ENCODE results near the gene ASS1. TPM values are rescaled to one million over a fixed set of nuclear protein-coding genes. Genes with fewer than 3 reads are reported as not detected.

ASS1 gene
- polyA plus RNA-seq, 1 donor from 2014 or later: not detected

DNA sequence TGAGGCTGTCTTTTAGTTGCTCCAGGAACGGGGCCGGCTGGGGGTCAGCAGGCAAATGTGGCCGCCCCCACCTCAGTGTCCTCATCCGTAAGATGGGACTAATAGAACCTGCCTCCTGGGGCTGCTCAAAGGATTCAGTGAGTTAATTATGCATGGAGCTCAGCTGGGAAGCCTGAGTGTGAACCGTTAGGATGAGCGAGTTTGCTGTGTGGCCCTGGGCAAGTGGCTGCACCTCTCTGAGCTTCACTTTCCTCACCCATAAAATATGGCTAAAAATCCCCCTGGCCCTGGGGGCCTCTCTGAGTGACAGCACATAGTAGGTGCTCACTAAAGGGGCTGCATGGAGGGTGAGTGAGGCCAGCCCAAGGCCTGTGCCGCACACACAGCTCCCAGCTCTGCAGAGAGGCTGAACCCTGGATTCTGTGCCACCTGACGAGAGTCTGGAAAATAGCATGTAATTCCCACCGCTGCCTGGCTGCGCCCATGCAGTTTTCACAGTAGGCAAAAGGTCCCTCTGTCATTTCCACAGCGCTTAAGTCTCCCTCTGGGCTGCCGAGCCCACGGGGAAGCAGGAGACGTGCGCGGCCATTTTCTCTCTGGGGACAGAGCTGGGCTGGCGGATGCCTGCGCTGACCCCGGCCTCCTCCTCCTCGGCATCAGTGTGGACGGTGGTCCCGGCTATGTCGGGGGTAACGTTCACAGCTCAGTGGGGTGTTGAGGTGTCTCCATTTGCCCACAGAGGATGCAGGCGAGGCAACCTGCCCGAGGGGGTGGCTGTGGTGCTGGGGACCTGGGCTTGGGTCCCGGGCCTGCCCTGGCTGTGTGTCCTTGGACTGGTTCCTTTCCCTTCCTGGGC is 18.2 kb downstream of the ASS1 start:
- H3K27me3 Mint-ChIP-seq: peaks cover 20% of the 10 kb centered on the region
- H3K27ac Mint-ChIP-seq: no peak overlapping the region
- H3K36me3 Mint-ChIP-seq: no peaks in the 10 kb centered on the region
- peaks cover 0 to 2% (median 0%) of the 10 kb centered on the region in 3 donors for H3K4me1 Mint-ChIP-seq
- H3K4me3 Mint-ChIP-seq: no peak overlapping the region
- no peaks in the 10 kb centered on the region for H3K9me3 Mint-ChIP-seq

DNA sequence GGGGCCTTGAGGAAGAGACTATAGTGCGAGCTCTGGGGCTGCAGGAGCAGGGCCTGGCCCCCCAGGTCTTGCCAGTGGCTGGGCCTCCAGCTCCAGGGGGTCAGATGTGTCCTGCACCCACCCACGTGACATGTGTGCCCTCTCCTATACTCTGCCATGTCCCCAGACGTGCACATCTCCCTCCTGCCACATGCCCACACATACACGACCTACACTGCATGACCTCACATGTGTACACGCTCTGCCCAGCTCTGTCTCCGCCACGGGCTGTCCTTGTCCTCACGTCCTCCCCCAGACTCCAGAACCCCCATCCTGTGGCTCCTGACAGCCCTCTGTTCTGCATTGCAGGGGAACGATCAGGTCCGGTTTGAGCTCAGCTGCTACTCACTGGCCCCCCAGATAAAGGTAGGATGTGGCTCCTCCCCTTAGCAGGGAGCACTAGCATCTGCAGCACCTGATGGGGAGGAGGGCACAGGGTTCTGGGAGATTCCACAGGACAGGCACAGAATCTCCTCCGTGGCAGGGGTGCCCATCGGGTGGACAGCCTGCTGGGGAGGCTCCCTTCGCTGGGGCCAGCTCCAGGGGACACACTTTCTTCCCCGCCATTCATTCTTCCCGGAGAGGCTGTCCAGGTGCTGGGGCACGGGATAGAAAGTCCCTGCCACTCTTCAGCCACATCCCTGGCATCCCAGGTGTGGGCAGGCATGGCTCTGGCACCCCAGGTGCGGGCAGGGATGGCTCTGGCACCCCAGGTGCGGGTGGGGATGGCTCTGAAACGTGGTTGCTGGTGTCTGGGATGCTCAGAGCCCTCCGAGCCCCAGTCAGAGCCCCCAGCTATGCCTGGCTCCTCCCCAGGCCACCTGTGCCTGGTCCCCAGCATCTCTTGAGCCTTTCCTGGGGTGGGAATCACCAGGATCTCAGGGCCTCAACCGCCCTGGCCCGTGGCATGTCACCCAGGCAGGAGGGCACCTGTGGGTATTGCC is 19.3 kb downstream of the ASS1 start:
- Mint-ChIP-seq H3K36me3 (no peaks in the 10 kb centered on the region), H3K9me3 (no peaks in the 10 kb centered on the region), H3K27ac (no peak overlapping the region), H3K4me1 (peaks cover 0 to 2% (median 0%) of the 10 kb centered on the region in 3 donors), H3K4me3 (no peak overlapping the region), H3K27me3 (peaks cover 20% of the 10 kb centered on the region)

- peak overlapping the region in 1 of 3 donors; percentile 43 for H3K27ac Mint-ChIP-seq
- H3K9me3 Mint-ChIP-seq: no peaks in the 10 kb centered on the region
- H3K4me1 Mint-ChIP-seq: no peaks in the 10 kb centered on the region
- peaks cover 24% of the 10 kb centered on the region for H3K27me3 Mint-ChIP-seq
- no peaks in the 10 kb centered on the region for H3K36me3 Mint-ChIP-seq
- H3K4me3 Mint-ChIP-seq: no peak overlapping the region
These were observed 20.8 kb downstream of the ASS1 start for GRCh38 chr9:130465383-130466096.

- H3K4me3 Mint-ChIP-seq: no peak overlapping the region
- H3K27ac Mint-ChIP-seq: no peak overlapping the region
These were observed 21.9 kb downstream of the ASS1 start for GRCh38 chr9:130466537-130467217.

GRCh38 chr9:130467316-130467715 is 22.6 kb downstream of the ASS1 start:
- no peaks in the 10 kb centered on the region for H3K36me3 Mint-ChIP-seq
- peaks cover 0 to 2% (median 0%) of the 10 kb centered on the region in 3 donors for H3K9me3 Mint-ChIP-seq
- H3K4me1 Mint-ChIP-seq: no peaks in the 10 kb centered on the region
- H3K27ac Mint-ChIP-seq: no peak overlapping the region
- H3K4me3 Mint-ChIP-seq: no peak overlapping the region
- peaks cover 23% of the 10 kb centered on the region for H3K27me3 Mint-ChIP-seq

More at GRCh38 chr9:130466537-130467217, 21.9 kb downstream of the ASS1 start:
- no peaks in the 10 kb centered on the region for H3K36me3 Mint-ChIP-seq
- H3K27me3 Mint-ChIP-seq: peaks cover 23% of the 10 kb centered on the region
- no peaks in the 10 kb centered on the region for H3K4me1 Mint-ChIP-seq
- peaks cover 0 to 2% (median 0%) of the 10 kb centered on the region in 3 donors for H3K9me3 Mint-ChIP-seq

GRCh38 chr9:130468566-130468965 is 23.8 kb downstream of the ASS1 start:
- H3K4me3 Mint-ChIP-seq: no peak overlapping the region

DNA sequence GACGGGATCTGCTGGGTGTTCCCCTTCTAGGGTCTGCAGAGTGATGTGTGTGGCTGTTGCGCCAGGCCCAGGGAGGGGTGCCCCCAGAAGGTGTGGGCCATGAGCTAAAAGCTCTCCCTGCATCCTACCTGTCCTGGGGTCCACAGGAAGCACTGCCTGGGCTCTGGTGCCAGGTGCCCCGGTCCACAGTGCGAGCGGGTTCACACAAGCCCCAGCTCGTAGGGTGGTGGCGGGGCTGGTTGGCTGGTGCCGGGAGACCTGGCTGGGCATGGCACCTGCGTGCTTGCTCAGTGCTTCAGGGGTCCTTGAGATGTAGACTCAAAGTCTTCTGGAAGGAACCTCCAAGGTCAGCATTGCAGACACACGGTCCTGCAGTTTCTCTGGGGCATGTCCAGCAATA is 25.5 kb downstream of the ASS1 start:
- peaks cover 27% of the 10 kb centered on the region for H3K27me3 Mint-ChIP-seq
- no peak overlapping the region for H3K4me3 Mint-ChIP-seq
- no peaks in the 10 kb centered on the region for H3K36me3 Mint-ChIP-seq
- H3K9me3 Mint-ChIP-seq: peaks cover 0 to 2% (median 0%) of the 10 kb centered on the region in 3 donors
- H3K4me1 Mint-ChIP-seq: no peaks in the 10 kb centered on the region
- H3K27ac Mint-ChIP-seq: no peak overlapping the region

More at GRCh38 chr9:130468566-130468965, 23.8 kb downstream of the ASS1 start:
- no peaks in the 10 kb centered on the region for H3K36me3 Mint-ChIP-seq
- peaks cover 0 to 2% (median 0%) of the 10 kb centered on the region in 3 donors for H3K9me3 Mint-ChIP-seq
- peaks cover 23% of the 10 kb centered on the region for H3K27me3 Mint-ChIP-seq
- no peaks in the 10 kb centered on the region for H3K4me1 Mint-ChIP-seq
- no peak overlapping the region for H3K27ac Mint-ChIP-seq

DNA sequence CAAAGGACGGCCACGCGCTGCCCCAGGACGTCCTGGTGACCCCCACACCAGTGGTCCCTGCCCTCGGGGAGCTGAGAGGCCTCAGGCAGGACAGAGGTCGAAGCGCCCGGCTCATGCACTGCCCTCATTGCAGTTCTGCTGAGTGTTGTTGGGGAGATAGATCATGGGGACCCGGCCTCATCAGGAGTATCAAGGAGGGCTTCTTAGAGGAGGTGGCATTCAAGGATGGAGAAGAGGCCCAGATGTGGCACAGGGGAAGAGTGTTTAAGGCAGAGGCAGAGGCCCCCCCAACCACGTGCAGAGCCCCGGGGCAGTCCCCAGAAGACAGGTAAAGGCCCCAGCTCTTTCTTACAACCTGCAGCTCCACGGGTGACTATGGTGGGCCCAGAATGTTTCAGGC is 26.2 kb downstream of the ASS1 start:
- Mint-ChIP-seq H3K4me1 (peaks cover 0 to 2% (median 0%) of the 10 kb centered on the region in 3 donors), H3K36me3 (no peaks in the 10 kb centered on the region), H3K27ac (no peak overlapping the region), H3K9me3 (peaks cover 0 to 2% (median 0%) of the 10 kb centered on the region in 3 donors), H3K27me3 (peaks cover 27% of the 10 kb centered on the region), H3K4me3 (no peak overlapping the region)

GRCh38 chr9:130471411-130472183 is 26.8 kb downstream of the ASS1 start:
- Mint-ChIP-seq H3K27ac (no peak overlapping the region), H3K4me1 (peaks cover 0 to 2% (median 0%) of the 10 kb centered on the region in 3 donors)

GRCh38 chr9:130472184-130472705 is 27.5 kb downstream of the ASS1 start:
- Mint-ChIP-seq H3K4me1 (peaks cover 0 to 2% (median 0%) of the 10 kb centered on the region in 3 donors), H3K4me3 (no peak overlapping the region), H3K36me3 (no peaks in the 10 kb centered on the region), H3K9me3 (peaks cover 0 to 2% (median 0%) of the 10 kb centered on the region in 3 donors), H3K27me3 (peaks cover 23% of the 10 kb centered on the region), H3K27ac (no peak overlapping the region)

More at GRCh38 chr9:130471411-130472183, 26.8 kb downstream of the ASS1 start:
- Mint-ChIP-seq H3K27me3 (peaks cover 23% of the 10 kb centered on the region), H3K9me3 (peaks cover 0 to 2% (median 0%) of the 10 kb centered on the region in 3 donors), H3K36me3 (no peaks in the 10 kb centered on the region), H3K4me3 (no peak overlapping the region)

GRCh38 chr9:130473009-130473408 is 28.2 kb downstream of the ASS1 start:
- Mint-ChIP-seq H3K9me3 (peaks cover 0 to 2% (median 0%) of the 10 kb centered on the region in 3 donors), H3K36me3 (no peaks in the 10 kb centered on the region), H3K27ac (no peak overlapping the region), H3K4me1 (peaks cover 0 to 2% (median 0%) of the 10 kb centered on the region in 3 donors), H3K27me3 (peaks cover 23% of the 10 kb centered on the region), H3K4me3 (no peak overlapping the region)

DNA sequence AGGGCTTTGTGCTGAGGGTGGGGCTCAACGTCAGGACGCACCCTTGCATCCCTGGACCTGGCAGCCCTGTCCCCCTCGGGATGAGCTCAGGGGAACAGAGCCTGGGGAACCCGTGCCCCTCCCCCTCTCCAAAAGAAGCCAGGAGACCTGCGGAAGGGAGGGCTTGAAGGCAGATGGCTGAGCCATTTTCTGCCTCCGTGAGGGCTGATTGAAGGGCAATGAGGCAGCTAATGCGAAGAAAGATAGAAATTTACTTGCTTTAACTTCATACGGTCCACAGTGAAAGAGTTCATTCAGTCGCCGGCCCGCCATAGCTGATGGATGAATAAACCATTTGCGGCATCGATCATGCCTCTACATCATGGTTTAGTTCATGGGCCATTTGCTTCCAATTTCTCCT is 28.8 kb downstream of the ASS1 start:
- H3K4me3 Mint-ChIP-seq: no peak overlapping the region
- H3K27ac Mint-ChIP-seq: no peak overlapping the region
- H3K9me3 Mint-ChIP-seq: peaks cover 0 to 2% (median 0%) of the 10 kb centered on the region in 3 donors
- peaks cover 23% of the 10 kb centered on the region for H3K27me3 Mint-ChIP-seq
- H3K4me1 Mint-ChIP-seq: peaks cover 0 to 2% (median 0%) of the 10 kb centered on the region in 3 donors
- no peaks in the 10 kb centered on the region for H3K36me3 Mint-ChIP-seq

DNA sequence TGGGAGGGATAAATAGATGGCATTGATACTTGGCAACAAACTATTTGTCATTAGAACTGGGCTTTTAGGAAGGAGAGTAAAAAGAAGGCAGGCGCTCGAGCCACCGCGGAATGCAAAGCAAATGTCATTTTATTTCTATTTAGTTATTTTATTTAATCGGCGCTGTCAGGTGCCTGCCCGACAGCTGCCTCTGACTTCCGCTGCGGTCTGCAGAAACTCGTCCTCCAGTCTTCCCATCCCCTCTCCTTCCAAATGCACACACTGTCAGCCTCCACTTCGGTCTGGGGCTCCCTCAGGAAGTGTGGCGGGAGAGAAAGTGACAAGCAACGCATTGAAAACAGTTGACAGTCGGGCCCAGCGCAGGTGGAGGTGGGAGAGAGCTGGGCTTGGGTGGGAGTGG is 29.3 kb downstream of the ASS1 start:
- peaks cover 19% of the 10 kb centered on the region for H3K27me3 Mint-ChIP-seq
- no peaks in the 10 kb centered on the region for H3K36me3 Mint-ChIP-seq
- peaks cover 0 to 2% (median 0%) of the 10 kb centered on the region in 3 donors for H3K9me3 Mint-ChIP-seq
- H3K27ac Mint-ChIP-seq: no peak overlapping the region
- H3K4me3 Mint-ChIP-seq: no peak overlapping the region
- H3K4me1 Mint-ChIP-seq: peaks cover 0 to 2% (median 0%) of the 10 kb centered on the region in 3 donors
